Measurements from ENCODE around the gene FNDC8. TPM values are rescaled to one million over a fixed set of nuclear protein-coding genes. Genes with fewer than 3 reads are reported as not detected.
"Not testable (repeated sequence)": the region's sequence is repeated elsewhere in the genome, so short reads cannot be mapped to it uniquely, and the experiment has no call there.

The FNDC8 gene
- total RNA-seq, 1 experiment from 2014 or later, result not detected

DNA sequence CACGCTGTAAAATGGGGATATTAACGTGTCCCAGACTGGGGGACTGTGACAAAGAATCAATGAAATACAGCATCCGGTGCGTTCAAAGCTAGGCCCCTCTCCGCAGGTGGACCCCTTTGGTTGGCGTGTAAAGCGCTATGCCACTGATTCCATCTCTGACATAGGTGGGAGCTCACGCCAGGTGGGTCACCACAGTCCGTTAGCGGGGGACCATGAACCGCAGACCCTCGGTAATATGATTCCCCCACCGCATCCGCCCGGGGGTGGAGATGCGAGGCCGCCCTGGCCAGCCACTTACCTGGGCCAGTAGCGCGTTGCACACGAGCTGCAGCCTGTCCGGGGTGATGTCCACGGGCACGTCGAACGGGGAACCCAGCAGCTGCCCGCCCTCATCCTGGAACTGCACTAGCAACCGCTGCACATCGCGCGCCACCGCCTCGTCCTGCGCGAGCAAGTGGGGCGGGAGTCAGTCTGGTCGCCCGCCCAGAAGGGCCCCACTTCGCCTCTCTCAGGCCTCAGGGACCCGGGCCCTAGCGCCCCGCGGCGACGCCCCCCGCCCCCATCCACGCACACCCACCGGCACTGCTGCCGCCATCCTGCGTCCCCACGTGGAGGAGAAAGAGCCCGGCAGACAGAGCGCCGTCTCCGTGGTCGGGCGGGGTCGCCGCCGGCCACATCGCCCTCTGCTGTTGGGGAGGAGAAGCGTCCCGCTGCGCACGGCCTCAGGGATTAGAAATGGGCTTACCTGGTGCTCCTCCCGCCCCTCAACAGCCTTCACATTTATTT lies 20.5 kb downstream of the FNDC8 start, which contains the start of gene NLE1:
Gene NLE1, minus strand, starts transcription at position 623 of the 786 bp plus-strand sequence. Its CDS starts 28 bp downstream, at position 595.
- peak; percentile 88 for DNase-seq (ENCODE audit: low read depth)

DNA sequence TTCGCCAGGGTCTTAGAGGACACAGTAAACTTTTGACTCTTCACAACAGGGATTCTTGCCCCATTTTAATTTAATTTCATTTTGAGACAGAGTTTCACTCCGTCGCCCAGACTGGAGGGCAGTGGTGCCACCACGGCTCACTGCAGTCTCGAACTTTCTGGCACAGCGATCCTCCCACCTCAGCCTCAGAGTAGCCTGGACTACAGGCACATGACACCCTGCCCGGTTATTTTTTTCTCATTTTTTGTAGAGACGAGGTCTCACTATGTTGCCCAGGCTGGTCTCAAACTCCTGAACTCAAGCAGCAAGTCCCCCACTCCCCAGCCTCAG lies 21.0 kb downstream of the FNDC8 start:
- DNase-seq (ENCODE audit: low read depth), result no peak

DNA sequence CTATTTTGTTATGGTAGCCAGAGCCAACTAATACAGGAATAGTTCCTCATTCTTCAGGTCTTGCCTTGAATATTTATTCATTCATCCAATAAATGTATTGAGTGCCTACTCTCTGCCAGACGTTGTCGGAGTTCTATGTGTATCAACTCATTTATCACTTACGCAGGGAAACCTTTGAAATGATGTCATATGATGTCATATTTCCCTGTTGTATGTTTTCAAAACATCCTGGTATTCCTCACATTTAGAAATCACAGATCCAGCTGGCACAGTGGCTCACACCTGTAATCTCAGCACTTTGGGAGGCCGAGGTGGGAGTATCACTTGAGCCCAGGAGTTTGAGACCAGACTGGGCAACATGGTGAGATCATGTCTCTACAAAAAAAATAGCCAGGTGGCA lies 23.4 kb downstream of the FNDC8 start:
- DNase-seq (ENCODE audit: low read depth), result no peak

DNA sequence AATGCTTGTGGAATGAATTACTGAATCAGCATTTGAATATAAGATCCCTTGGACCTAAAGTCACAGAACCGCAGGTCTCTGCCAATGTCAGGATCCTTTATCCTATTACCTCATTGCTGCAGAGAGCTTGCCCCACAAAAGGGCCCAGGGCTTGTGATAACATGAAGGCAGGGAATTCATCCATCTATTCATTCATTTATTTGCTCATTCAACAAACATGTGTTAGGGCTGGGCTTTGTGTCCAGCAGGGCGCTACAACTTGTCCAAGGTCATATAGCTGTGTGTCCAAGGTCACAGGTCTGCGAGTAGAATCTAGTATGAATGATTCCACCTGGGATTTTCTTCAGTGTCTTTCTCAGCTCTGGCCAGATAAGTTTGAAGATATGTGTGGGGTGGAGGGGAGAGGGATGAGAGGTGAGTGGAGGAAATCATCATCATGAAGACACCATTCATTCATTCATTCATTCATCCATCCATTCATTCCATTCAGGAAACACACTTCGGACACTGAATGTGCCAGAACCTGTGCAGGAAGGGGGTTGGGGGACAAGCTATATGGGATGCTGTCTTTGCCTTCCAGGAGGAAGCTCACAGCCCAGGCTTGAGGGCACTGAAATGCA lies 24.9 kb downstream of the FNDC8 start:
- DNase-seq (ENCODE audit: low read depth), result no peak

DNA sequence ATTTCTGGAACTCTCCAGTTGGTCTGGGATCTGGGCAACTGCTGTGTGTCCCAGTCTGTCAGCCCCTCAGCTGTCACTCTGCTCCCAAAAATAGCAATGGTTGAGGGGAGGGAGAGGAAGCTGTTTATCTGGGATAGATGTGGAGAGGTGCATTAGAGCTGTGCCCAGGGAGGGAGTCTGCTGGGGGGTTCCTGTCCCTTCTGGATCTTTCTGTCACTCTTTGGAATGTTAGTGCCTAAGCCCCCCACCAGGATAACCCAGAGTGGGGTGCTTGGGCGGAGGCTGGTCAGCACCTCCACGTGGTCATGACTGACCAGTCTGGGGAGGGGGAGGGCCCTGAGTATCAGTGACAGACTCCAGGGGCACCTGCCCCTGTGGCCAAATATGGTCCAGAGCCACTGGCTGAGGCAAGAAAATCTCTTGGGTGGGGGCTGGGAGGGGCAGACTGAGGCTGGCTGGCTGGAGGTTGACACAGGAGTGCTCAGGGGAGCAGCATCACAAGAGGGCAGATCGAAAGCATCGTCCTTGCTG lies 26.0 kb downstream of the FNDC8 start, which contains the start of gene UNC45B:
Gene UNC45B, plus strand, starts transcription at position 443 of the 531 bp plus-strand sequence. CDS start 447 bp downstream, outside the sequence.
- DNase-seq (ENCODE audit: low read depth), result no peak

DNA sequence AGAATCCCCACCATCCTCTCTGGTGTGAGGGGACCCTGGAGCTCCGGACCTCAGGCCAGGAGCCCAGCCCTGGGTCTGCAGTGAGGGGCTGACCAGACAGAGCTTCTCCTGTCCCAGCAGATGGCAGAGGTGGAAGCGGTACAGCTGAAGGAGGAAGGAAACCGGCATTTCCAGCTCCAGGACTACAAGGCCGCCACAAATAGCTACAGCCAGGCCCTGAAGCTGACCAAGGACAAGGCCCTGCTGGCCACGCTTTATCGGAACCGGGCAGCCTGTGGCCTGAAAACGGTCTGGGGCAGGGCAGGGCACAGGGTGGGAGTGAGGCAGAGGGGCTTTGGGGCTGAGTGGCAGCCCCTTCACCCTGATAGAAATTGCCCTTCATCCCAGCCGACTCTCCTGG lies 26.7 kb downstream of the FNDC8 start:
- no peak for DNase-seq (ENCODE audit: low read depth)

DNA sequence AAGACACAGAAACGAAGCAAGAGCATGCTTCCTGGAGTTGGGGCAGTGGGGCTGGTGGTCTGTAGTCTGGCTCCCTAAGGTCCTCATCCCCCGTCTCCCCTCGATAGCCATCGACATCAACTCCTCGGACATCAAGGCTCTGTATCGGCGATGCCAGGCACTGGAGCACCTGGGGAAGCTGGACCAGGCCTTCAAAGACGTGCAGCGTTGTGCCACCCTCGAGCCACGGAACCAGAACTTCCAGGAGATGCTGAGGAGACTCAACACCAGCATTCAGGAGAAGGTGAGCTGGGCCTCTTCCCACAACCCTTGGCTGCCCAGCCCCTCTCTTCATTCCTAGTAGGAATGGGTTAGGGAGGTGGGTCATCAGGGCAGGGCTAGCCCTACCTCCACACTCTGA lies 28.5 kb downstream of the FNDC8 start:
- DNase-seq (ENCODE audit: low read depth), result no peak

DNA sequence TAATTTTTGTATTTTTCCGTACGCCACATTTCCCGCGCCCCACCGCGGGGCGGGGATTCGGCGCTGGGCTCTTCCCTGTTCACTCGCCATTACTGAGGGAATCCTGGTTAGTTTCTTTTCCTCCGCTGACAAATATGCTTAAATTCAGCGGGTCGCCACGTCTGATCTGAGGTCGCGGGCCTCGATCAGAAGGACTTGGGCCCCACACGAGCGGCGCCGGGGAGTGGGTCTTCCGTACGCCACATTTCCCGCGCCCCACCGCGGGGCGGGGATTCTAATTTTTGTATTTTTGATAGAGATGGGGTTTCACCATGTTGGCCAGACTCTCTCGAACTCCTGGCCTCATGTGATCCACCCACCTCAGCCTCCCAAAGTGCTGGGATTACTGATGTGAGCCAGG lies 29.7 kb downstream of the FNDC8 start:
- DNase-seq (ENCODE audit: low read depth), result not testable (repeated sequence)

DNA sequence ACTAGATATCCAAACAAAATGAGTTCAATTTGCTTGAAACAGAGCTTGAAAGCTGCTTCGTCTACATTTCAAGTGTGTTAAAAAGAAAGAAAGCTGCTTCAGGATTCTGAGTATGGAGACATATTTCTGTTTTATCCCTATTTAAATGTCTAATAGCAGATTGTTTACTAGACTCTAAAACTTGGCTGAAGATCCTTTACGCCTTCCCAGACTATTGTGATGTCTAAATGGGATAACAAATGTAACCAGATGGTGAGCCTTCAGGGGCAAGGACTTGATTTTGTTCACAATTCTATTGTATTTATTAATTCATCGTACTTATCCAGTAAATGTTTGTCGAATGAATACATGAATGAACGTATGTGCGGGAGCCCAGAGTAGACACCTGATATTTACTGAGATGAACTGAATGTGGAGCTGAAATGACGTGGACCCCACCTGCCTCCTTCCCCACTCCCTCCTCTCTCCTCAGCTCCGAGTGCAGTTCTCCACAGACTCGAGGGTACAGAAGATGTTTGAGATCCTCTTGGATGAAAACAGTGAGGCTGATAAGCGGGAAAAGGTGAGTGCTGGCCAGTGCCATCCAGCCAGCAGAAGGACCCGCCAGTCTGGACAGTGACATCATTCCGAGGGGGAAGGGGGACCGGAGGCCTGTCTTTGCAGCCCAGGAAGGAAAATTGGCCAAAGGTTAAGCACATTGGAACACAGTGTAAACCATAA lies 31.2 kb downstream of the FNDC8 start:
- DNase-seq (ENCODE audit: low read depth), result no peak

DNA sequence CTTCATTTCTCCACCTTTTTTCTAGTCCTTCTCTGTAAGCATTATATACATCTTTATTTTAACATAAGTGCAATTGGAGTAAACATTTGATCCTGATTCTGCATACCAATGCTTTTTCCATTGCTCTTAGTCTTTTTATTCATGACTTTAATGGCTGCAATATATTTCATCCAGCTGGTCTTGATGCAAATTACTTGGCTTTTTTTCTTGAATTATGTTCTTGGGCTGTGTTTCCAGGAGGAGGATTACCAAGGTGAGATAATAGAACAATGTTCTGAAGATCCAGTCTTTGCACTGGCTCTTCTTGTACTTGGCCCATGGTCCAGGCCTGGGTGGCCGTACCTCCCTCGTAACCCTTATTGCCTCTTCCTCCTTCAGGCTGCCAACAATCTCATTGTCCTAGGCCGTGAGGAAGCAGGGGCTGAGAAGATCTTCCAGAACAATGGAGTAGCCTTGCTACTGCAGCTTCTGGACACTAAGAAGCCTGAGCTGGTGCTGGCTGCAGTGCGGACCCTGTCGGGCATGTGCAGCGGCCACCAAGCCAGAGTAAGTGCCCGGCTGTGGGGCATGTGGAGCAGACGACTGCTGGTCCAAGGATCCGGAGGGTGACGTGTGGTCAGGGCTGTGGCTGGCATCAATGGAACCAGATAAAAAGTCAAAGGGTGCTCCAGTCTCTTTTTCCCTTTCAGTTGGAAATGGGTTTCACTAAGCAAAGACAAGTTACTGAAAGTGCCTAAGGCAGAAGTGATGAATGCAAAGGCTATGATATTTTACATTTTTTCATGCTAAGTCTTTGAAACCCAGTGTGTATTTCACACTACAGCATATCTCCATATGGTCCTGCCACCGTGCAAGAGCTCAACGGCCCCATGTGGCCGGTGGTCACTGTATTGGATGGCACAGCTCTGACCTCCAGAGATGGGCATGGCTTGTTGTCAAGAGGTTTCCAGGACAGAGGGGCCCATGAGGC lies 33.1 kb downstream of the FNDC8 start:
- no peak for DNase-seq (ENCODE audit: low read depth)

DNA sequence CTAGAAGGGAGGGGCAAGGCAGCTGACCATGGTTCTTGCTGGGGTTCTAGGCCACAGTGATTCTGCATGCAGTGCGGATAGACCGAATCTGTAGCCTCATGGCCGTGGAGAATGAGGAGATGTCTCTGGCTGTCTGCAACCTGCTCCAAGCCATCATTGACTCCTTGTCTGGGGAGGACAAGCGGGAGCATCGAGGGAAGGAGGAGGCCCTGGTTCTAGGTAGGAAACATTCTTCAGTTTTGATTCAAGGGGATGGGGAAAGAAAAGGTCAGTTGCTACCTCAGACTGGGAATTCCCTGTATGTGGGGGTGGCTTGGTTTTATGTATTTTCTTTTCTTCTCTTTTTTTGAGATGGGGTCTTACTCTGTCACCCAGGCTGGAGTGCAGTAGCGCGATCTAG lies 33.8 kb downstream of the FNDC8 start:
- DNase-seq (ENCODE audit: low read depth), result no peak

DNA sequence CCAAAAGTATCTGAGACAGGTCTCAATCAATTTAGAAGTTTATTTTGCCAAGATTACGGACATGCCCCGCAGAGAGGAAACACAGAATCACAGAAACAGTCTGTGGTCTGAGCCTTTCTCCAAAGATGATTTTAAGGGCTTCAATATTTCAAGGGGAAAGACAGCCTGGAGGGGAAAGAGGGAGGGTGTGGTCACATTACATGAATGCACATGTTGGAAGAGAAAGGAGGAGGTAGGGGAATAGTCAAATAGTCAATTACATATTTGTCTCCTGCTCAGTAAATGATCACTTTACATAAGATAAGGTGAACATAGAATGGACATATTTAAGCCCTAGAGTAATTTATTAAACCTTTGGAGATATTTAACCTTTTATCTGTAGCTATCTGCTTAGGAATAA lies 38.5 kb downstream of the FNDC8 start:
- no peak for DNase-seq (ENCODE audit: low read depth)

DNA sequence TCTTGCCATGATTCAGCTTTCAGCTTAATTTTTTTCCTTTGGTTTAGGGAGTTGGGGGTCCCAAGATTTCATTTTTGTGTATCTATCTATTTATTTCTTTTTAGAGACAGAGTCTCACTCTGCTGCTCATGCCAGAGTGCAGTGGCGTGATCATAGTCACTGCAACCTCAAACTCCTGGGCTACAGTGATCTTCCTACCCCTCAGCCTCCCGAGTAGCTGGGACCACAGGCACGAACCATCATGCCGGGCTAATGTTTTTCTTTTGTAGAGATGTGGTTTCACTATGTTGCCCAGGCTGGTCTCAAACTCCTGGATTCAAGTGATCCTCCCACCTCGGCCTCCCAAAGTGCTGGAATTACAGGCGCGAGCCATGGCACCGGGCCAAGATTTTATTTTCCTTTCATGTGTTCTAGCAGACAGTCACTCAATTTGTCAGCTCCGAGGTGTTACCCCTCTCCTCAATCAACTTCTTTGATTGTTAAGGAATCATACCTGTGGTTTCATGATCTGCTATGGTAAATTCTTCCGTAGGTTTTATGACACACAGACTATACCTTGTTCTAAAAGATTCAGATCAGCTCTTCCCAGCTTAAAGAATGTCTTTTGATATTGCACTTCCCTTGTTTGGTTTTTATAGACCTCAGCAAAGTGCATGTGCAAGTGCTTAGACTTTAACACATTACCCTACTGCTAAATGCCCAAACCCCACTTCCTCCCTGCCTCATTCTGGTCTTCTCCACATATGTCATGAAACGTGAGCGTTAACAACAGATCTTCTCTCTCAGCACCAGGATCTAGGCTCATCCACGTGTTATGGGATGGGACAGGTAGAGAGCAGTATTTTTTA lies 39.2 kb downstream of the FNDC8 start:
- DNase-seq (ENCODE audit: low read depth), result no peak

DNA sequence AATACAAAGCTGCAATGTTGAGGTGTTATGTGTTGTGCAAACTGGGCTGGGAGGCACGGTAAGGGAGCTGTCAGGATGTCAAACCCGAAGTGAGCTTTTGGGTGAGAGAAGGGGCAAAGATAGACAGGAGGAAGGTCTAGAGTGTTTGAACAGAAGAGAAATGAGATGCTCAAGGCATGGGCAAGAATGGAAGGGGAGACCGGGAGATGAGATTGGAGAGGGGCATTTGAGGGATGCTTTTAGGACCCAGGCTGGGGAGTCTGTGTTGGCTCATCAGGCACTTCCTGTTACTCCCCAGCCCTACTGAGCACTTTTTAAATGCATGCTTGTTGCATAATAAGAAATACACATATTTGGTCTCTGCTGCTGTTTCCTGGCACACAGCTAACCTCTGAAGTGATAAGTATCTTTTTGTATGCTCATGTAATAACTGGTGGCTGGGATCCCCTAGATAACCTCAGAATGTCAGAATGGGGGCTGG lies 39.9 kb downstream of the FNDC8 start:
- DNase-seq (ENCODE audit: low read depth), result no peak

DNA sequence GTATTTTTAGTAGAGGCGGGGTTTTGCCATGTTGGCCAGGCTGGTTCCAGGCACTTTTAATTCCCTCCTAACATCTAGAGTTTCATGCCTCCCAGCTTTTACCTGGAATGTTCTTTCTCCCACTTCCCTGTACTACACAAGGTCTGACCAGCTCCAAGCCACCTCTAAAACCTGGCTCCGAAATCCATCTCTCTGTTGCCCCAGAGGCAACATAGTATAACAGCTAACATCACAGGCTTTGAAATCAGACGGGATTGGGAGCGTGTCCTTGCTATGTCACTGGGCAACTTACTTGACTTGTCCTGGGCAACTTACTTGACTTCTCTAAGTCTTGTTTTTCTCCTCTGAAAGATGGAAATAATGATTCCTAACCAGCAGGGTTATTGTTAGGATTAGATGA lies 41.3 kb downstream of the FNDC8 start:
- no peak for DNase-seq (ENCODE audit: low read depth)

DNA sequence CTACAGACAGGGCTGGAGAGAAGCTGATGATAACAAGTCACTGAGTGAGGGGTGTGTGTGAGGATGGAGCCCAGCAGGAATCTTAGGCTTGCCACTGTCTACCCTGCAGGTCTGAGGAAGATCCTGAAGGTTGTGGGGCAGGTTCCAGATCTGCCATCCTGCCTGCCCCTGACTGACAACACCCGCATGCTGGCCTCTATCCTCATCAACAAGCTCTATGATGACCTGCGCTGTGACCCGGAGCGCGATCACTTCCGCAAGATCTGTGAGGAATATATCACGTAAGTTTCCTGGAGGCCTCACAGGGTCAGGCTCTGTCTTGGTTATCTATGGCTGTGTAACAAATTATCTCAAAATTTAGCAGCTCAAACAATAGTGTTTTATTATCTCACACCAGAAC lies 42.5 kb downstream of the FNDC8 start:
- DNase-seq (ENCODE audit: low read depth), result no peak

DNA sequence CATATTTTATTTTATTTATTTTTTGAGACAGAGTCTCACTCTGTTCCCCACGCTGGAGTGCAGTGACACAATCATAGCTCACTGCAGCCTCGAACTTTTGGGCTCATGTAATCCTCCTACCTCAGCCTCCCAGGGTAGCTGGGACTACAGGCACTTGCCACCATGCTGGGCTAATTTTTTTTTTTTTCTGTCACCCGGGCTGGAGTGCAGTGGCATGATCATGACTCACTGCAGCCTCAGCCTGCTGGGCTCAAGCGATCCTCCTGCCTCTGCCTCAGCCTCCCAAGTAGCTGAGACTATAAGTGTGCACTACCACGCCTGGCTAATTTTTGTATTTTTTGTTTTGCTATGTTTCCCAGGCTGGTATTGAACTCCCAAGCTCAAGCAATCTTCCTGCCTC lies 43.3 kb downstream of the FNDC8 start:
- DNase-seq (ENCODE audit: low read depth), result no peak

DNA sequence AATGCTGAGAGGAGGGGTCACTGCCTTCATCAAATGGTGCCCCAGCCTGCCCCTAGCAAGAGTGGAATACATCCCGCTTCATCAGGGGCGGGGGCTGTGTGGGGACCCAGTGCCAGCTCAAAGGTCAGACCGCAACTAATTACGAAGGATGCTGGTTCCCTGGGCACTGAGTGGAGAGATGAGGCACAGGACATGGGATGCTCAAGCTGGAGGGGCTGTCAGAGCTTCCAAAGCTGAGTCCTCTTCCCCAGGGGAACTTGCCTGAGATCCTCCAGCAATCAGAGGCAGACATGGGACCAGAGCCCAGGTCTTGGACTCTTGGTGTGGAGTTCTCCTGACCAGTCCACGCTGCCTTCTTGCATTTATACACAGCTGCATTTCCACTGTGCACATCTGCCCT lies 45.1 kb downstream of the FNDC8 start:
- DNase-seq (ENCODE audit: low read depth), result no peak

DNA sequence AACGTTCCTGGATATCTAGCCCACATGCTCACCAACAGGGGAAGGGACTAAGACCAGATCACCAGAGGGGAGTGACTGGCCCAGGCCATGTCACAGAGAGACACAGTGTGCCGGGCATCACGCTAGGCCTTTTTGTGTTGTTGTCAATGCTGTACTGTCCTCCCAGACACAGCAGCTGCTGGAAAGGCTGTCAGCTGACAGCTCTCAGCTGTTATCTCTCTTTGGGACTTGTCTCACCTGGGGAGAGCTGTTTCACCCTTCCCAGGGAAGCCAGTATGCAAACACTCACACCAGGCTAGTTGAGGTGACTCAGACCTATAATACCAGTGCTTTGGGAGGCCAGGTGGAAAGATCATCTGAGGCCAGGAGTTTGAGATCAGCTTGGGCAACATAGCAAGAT lies 45.6 kb downstream of the FNDC8 start:
- no peak for DNase-seq (ENCODE audit: low read depth)

DNA sequence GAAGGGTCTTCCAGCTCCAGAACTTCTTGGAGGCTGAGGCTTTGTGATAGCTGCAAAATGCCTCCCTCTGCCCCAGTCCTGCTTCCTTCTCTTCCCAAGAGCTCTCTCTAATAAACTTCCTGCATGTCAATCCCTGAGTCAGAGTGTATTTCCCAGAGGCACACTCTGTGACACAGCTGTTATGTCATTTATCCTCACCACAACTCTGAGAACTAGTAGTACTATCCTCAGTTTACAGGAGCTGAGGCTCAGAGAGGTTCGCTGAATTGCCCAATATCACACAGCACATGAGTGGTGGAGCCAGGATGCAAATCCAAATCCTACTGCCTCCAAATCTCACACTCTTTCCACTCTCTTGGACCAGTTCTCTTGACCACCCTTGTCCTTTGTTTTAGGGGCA lies 46.3 kb downstream of the FNDC8 start:
- DNase-seq (ENCODE audit: low read depth), result peak; percentile 37

Data from Daoy (cell line).